Stimulated activated effector memory CD8-positive, alpha-beta T cell treated with anti-CD3 and anti-CD28 coated beads, Interleukin-12 subunit alpha, Interleukin-12 subunit beta, amount 100 ng/mL, for 72 hours (primary cell): ENCODE measurements around the gene DYNC1I1.

Experiments
- ATAC-seq: fragments of 150-1000 bp; cut with Tn5 transposase; 2 replicates; pipeline ENCODE4 v1.10.0; 2021
- DNase-seq, 2 donors: peaks; one replicate each; pipeline ENCODE4 v3.0.0; 2021 to 2022; ENCODE audit warnings: low spot score in 2 of 2
- H3K27ac Mint-ChIP-seq: one replicate; pipeline ENCODE4 v1.8.0; 2022; ENCODE audit warnings: mild to moderate bottlenecking, mixed read lengths
- H3K36me3 Mint-ChIP-seq: one replicate; pipeline ENCODE4 v1.8.0; 2022; ENCODE audit warnings: mild to moderate bottlenecking, mixed read lengths
- H3K4me1 Mint-ChIP-seq: one replicate; pipeline ENCODE4 v1.8.0; 2022; ENCODE audit warnings: mixed read lengths
- H3K4me3 Mint-ChIP-seq: one replicate; pipeline ENCODE4 v1.8.0; 2022; ENCODE audit warnings: mild to moderate bottlenecking, mixed read lengths
- H3K9me3 Mint-ChIP-seq: one replicate; pipeline ENCODE4 v1.8.0; 2022; ENCODE audit warnings: mixed read lengths

Gene DYNC1I1

GRCh38 chr7:95811846-95812445 lies 39.6 kb downstream of the DYNC1I1 start:
- Mint-ChIP-seq H3K9me3 (peaks cover 3% of the 10 kb centered on the region), H3K4me3 (no peak overlapping the region), H3K27ac (no peak overlapping the region), H3K4me1 (no peaks in the 10 kb centered on the region), H3K36me3 (no peaks in the 10 kb centered on the region)
- ATAC-seq = no peak
- DNase-seq = no peak

- Mint-ChIP-seq H3K9me3 (no peaks in the 10 kb centered on the region), H3K36me3 (no peaks in the 10 kb centered on the region), H3K4me1 (no peaks in the 10 kb centered on the region), H3K4me3 (no peak overlapping the region), H3K27ac (no peak overlapping the region)
- DNase-seq (no peak), ATAC-seq (no peak)
Observed at GRCh38 chr7:95814721-95815120, 42.4 kb downstream of the DYNC1I1 start.

- Mint-ChIP-seq H3K36me3 (no peaks in the 10 kb centered on the region), H3K4me1 (no peaks in the 10 kb centered on the region), H3K9me3 (no peaks in the 10 kb centered on the region), H3K4me3 (no peak overlapping the region), H3K27ac (no peak overlapping the region)
- DNase-seq = no peak
- no peak for ATAC-seq
Observed at GRCh38 chr7:95817866-95818640, 45.7 kb downstream of the DYNC1I1 start.

- Mint-ChIP-seq H3K27ac (no peak overlapping the region), H3K9me3 (no peaks in the 10 kb centered on the region), H3K4me3 (no peak overlapping the region), H3K4me1 (no peaks in the 10 kb centered on the region), H3K36me3 (no peaks in the 10 kb centered on the region)
- ATAC-seq (no peak), DNase-seq (no peak)
Observed at GRCh38 chr7:95820778-95821177, 48.4 kb downstream of the DYNC1I1 start.

- no peaks in the 10 kb centered on the region for H3K36me3 Mint-ChIP-seq
- no peak overlapping the region for H3K27ac Mint-ChIP-seq
- peaks cover 2% of the 10 kb centered on the region for H3K9me3 Mint-ChIP-seq
- DNase-seq (no peak), ATAC-seq (no peak)
- H3K4me1 Mint-ChIP-seq = no peaks in the 10 kb centered on the region
- no peak overlapping the region for H3K4me3 Mint-ChIP-seq
Observed at GRCh38 chr7:95822717-95823116, 50.4 kb downstream of the DYNC1I1 start.

GRCh38 chr7:95824616-95825015 lies 52.3 kb downstream of the DYNC1I1 start:
- DNase-seq = no peak
- ATAC-seq = no peak
- Mint-ChIP-seq H3K4me1 (no peaks in the 10 kb centered on the region), H3K4me3 (no peak overlapping the region), H3K36me3 (no peaks in the 10 kb centered on the region), H3K27ac (no peak overlapping the region), H3K9me3 (peaks cover 2% of the 10 kb centered on the region)

- no peak overlapping the region for H3K27ac Mint-ChIP-seq
- no peak for DNase-seq
- H3K9me3 Mint-ChIP-seq = peaks cover 2% of the 10 kb centered on the region
- no peak overlapping the region for H3K4me3 Mint-ChIP-seq
- no peaks in the 10 kb centered on the region for H3K4me1 Mint-ChIP-seq
- ATAC-seq = no peak
- H3K36me3 Mint-ChIP-seq = no peaks in the 10 kb centered on the region
Observed at GRCh38 chr7:95828824-95829790, 56.8 kb downstream of the DYNC1I1 start.

- Mint-ChIP-seq H3K4me1 (no peaks in the 10 kb centered on the region), H3K9me3 (peaks cover 2% of the 10 kb centered on the region), H3K27ac (no peak overlapping the region), H3K4me3 (no peak overlapping the region), H3K36me3 (no peaks in the 10 kb centered on the region)
- no peak for DNase-seq
- no peak for ATAC-seq
Observed at GRCh38 chr7:95840953-95841950, 68.9 kb downstream of the DYNC1I1 start.

- no peak overlapping the region for H3K27ac Mint-ChIP-seq
- no peak for DNase-seq
Observed at GRCh38 chr7:95843286-95843685, 70.9 kb downstream of the DYNC1I1 start.

GRCh38 chr7:95845007-95845406 lies 72.7 kb downstream of the DYNC1I1 start:
- Mint-ChIP-seq H3K36me3 (no peaks in the 10 kb centered on the region), H3K4me3 (no peak overlapping the region), H3K9me3 (no peaks in the 10 kb centered on the region), H3K27ac (no peak overlapping the region), H3K4me1 (no peaks in the 10 kb centered on the region)
- no peak for ATAC-seq
- no peak for DNase-seq

More at GRCh38 chr7:95843286-95843685, 70.9 kb downstream of the DYNC1I1 start:
- no peaks in the 10 kb centered on the region for H3K9me3 Mint-ChIP-seq
- no peaks in the 10 kb centered on the region for H3K36me3 Mint-ChIP-seq
- no peak overlapping the region for H3K4me3 Mint-ChIP-seq
- ATAC-seq = no peak
- no peaks in the 10 kb centered on the region for H3K4me1 Mint-ChIP-seq

GRCh38 chr7:95847061-95847460 lies 74.7 kb downstream of the DYNC1I1 start:
- no peaks in the 10 kb centered on the region for H3K36me3 Mint-ChIP-seq
- H3K27ac Mint-ChIP-seq = no peak overlapping the region
- no peak overlapping the region for H3K4me3 Mint-ChIP-seq
- no peak for DNase-seq
- no peak for ATAC-seq
- H3K4me1 Mint-ChIP-seq = no peaks in the 10 kb centered on the region
- no peaks in the 10 kb centered on the region for H3K9me3 Mint-ChIP-seq

- Mint-ChIP-seq H3K4me1 (no peaks in the 10 kb centered on the region), H3K4me3 (no peak overlapping the region), H3K9me3 (peaks cover 7% of the 10 kb centered on the region), H3K27ac (no peak overlapping the region), H3K36me3 (no peaks in the 10 kb centered on the region)
- DNase-seq (no peak), ATAC-seq (no peak)
Observed at GRCh38 chr7:95859429-95859828, 87.1 kb downstream of the DYNC1I1 start.

- ATAC-seq = no peak
- Mint-ChIP-seq H3K4me1 (no peaks in the 10 kb centered on the region), H3K4me3 (no peak overlapping the region), H3K27ac (no peak overlapping the region), H3K36me3 (no peaks in the 10 kb centered on the region), H3K9me3 (peaks cover 7% of the 10 kb centered on the region)
- DNase-seq = no peak
Observed at GRCh38 chr7:95861041-95861440, 88.7 kb downstream of the DYNC1I1 start.

GRCh38 chr7:95863623-95864022 lies 91.3 kb downstream of the DYNC1I1 start:
- no peak for ATAC-seq
- Mint-ChIP-seq H3K4me1 (no peaks in the 10 kb centered on the region), H3K36me3 (no peaks in the 10 kb centered on the region), H3K4me3 (no peak overlapping the region), H3K27ac (no peak overlapping the region), H3K9me3 (peaks cover 7% of the 10 kb centered on the region)
- no peak for DNase-seq
